NCI-H446 (cell line): ENCODE data around the gene NEAT1.

Experiments
- DNase-seq, 2 experiments: peaks; one replicate each; lab custom pipeline; 2025; lab: John Stamatoyannopoulos, UW

NEAT1 gene

DNA sequence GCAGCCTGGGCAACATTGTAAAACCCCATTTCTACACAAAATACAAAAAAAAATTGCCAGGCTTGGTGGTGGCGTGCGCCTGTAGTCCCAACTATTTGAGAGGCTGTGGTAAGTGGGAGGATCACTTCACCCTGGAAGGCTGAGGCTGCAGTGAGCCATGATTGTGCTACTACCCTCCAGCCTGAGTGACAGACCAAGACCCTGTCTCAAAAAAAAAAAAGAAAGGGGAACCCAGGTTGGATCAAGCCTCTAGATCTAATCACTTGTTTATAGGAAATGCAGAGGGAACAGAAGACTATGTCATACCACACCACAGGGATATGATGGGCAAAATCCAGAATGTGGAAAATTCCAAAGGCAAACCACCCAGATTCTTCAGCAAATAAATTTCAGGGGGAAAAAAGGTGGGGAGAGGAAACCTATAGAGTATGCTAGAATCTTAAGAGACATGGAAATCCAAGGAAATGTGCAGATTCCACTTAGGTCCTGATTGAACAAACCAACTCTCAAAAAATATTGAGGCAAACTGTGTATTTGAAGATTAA lies 59.8 kb downstream of the NEAT1 start:
- no peak for DNase-seq

DNA sequence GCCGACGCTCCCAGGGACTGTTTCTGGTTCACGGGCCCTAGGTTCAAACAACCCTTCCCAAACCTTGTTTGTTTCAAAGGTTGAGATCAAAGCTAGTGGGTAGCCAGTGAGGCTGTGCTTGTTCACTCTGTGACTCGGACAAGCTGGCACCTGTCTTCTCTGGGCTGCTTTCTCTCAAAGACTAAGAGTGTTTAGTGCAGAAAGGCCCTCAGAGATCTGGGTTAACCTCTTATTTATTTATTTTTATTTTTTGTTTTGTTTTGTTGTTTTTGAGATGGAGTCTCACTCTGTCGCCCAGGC lies 63.3 kb downstream of the NEAT1 start:
- peak in 1 of 2 experiments; percentile 19 for DNase-seq

DNA sequence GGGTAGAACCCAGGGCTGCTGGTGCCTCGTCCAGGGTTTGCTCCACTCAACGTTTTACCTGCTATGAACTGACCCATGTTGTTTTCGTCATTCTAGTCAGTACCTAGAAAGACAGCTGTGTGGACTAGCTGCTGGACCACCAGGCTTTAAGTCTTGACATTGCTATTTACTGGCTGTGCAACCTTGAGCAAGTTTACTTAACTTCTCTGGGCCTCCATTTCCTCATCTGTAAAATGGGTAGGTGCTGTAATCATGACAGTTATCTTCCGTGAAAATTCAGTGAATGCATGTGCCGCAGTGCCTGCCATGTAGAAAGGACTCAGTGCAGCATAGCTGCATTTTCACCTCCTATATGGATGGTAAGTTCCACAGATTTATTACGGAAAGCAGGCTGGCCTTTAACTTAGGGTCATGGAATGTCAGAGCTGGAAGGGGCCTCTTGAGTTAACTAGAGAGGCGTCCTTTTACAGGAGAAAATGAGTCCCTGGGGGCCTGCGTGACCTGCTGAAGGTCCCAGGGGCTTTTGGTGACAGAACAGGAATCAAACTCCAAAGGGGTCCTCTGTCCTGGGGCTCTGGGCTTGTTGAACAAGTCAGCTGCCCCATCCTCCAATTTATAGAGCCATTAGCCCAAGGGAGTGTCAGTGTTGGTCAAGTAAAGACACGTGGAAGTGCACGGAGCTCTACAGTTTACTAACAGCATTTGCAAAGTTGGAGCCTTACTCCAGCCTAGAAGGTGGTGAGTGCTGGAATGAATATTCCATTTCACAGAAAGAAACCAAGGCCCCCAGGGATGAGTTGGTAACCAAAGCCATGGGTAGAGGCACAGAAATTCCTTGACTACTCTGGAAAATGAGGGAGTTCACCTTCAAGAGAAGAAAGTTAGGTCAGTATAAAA lies 64.2 kb downstream of the NEAT1 start:
- DNase-seq, result no peak

DNA sequence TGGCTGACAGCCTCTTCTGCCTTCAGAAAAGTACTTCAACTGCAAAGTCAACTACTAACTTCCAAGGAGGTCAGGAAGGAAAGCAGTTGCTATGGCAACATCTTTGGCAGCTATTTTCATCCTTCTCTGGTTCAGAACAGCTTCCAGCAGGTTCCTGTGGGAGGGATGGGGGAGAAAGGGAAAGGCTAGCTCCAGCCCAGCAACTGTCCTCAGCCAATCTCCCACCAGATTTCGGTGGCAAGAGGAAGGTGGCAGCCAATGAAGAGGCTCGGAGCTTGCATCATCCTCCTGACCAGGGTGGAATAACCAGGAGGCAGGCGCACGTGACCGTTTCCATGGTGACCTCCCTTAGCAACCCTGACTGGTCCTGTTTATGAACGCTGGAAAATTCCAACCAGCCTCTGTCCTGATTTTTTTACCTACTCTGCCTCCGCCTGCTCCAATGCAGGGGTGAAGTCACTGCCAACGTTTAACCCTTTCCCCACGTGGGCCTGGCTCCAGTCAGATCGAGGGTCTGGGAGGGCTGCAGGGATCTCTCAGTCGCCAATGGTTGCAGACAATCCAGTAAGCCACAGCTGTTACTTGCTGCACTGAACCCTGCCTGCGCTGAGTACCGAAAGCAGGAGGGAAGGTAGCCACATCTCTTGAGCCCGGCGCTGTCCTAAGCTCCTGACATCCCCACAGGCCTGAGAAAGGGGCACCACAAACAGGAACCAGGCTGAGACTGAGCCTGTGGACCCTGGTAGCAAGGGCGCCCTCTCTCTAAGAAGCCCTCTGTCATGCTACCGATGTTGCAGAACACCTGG lies 65.1 kb downstream of the NEAT1 start:
- peak; percentile 99 to 100 for DNase-seq

DNA sequence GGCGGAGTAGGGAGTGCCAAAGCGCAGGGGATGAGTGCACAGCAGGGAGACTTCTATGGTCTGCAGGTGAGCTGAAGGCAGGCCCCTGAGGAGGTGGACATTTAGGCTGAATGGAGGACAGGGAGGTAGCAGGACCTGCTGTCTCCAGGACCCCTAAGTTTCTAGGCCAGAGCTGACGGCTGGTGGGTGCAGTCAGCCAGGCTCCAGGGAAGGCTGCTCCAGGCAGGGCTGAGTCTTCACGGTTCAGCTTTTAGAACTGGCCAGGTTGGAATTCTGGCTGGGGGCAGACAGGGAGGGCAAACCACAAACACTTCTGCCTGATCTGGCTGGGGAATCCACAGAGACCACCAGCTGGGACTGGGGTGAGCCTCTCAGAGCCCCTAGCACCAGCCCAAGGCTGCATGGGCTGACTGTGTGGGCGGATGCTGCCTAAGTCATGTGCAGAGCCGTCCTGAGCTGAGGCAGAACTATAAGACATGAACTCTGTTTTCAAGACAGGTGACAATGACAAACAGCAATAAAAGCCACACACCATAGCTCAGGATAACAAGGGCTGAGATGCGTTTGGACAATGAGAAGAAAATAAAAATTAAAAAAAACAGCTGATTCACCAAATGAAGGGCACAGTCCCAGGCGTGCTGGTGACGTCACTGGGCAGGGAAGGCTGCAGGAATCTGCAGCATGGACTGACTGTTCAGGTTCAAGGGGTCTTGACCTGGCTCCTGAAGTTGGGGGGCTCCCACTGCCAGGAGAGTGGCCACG lies 65.9 kb downstream of the NEAT1 start:
- no peak for DNase-seq

DNA sequence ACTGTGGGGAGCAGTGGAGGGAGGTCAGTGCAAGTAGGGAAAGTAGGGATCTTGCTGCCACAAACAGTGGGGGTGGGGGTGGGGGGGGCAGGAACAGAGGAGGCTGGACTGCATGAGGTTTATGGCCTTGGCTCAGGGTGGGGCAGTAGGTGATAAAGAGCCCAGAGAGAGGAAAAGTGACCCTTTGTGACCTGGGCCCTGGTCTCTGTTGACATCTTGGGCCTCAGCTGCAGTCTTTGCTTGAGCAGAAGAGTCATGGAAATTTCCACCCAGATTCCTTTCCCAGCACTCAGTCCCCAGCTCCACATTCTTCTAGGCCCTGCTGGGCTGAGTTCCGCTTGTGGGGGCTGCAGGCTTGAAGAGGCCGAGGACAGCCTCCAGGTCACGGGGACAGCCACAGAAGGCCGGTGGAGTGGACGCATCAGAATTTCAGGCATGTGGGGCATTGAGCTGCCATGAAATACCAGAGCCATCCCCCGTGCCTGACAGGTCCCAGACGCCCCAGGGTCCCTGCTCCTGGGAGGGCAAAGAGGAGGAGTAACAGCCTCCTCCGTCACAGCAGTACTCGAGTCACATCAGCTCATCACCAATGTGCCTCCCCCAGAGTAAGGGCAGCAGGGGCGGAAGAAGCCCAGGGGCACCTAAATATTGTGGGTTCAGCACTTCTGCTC lies 66.6 kb downstream of the NEAT1 start:
- DNase-seq, result no peak

DNA sequence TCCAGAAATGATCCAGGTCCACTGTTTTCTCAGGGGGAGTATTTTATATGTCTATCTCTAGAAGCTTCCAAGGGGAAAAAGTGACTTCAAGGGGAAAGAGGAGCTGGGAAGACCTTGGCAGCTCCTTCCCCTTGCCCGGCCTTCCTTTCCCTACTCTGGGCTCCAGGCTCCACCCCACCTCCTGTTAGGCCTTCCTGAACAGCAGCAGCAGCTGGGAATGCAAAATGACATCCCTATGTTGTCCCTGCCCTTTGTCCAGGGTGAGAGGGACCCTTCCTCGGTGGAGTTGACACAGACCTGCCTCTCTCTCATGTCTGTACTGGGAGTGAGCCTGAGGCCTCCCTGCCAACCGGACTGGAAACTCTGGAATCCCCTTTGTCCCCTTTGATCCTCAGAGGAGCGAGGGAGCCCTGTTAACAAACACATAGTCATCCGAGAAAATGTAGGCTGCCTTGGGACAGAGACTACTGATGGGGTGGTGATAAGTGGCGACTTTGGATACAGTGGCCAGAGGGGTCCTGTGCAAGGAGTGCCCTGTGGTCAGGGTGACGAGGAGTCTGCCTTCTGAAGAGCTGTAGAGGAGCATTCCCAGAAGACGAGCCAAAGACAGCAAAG lies 67.2 kb downstream of the NEAT1 start:
- peak in 1 of 2 experiments; percentile 32 for DNase-seq

DNA sequence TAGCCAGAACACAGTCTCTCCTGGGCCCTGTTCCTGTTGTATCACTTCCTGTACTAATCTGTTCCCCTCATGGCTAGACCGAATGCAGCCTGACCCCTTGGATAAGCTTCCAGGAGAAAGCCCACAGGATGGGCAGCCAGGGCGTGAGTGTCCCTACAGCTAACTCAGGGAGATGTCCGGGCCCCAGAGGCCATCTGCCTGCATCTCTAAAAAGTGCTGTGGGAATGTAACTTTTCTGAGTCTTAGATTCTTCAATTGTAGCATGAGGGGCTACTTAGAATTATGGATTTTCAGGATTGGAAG lies 68.5 kb downstream of the NEAT1 start:
- DNase-seq, result no peak

DNA sequence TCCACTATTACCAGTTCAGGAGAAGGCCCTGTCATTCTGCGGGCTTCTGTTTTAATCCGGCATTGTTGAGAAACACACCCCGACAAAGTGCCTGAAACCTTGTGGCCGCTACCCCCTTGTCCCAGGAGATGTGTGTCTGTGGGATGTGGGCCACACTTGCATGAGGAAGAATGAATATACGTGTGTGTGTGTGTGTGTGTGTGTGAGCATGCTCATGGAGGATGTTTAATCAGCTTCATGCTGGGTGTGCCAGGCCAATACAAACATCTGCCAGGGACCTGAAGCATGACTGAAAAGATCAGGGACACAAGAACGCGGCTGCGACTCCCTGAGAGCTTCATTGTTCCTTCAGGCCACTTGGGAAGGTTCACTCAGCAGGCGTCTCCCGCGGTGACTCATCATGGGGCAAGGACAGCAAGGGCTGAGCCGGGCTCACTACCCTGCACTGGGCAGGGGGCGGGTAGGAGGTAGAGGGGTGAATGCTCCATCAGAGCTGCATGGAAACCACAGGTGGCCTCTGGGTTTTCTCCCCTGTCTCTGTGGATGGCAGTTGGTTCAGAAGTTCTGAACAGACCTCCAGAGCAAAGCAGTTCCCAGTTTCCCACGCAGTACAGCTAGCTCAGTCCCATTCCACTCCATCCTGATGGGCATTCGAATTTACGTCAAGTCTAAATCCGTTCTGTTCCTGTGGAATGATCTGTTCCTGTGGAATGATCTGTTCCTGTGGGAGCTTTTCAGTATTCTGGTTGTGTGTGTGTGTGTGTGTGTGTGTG lies 69.2 kb downstream of the NEAT1 start:
- peak in 1 of 2 experiments; percentile 82 for DNase-seq

DNA sequence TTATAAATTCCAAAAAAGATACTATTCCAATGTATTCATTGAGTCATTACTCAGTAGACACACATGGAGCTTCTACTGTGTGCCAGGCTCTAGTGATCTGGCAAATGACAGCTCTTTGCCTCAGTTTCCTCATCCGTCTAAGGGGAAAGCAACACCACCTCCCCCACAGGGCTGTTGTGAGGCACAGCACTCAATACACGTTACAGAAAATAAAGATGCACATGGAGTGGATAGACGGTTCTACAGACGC lies 69.7 kb downstream of the NEAT1 start:
- no peak for DNase-seq

DNA sequence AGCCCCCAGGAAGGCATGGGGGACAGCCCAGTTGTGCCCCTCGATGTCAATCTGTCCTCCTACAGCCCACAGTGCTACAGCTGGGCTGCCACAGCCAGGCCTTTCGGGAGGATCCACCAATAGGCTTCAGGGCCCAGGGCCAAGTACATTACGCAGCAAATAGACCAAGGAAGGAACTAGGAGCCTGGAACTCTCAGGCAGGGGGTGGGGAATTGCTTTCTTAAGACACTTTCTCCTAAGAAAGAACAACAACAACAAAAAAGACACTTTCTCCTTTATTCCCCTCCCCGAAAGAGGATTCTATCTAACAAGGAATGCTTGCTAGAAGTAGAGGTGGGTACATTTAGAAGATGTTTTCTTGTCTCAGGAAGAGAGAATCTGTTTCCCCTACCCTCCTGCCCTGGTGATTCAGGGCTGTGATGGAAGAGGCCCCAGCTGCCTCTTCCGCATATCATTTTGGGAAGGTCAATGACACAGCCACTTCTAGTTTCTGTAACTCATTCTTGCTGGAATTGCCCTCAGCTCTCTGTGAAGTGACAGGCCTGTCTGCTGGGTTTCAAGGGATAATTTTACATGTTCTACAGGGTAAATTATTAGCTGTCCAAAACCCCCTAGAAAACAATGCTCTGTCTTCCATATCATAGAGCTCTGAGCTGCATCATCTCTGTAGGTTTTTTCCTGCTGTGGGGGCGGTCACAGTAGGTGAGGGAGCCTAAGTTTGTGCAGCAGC lies 70.2 kb downstream of the NEAT1 start:
- DNase-seq, result peak in 1 of 2 experiments; percentile 83

DNA sequence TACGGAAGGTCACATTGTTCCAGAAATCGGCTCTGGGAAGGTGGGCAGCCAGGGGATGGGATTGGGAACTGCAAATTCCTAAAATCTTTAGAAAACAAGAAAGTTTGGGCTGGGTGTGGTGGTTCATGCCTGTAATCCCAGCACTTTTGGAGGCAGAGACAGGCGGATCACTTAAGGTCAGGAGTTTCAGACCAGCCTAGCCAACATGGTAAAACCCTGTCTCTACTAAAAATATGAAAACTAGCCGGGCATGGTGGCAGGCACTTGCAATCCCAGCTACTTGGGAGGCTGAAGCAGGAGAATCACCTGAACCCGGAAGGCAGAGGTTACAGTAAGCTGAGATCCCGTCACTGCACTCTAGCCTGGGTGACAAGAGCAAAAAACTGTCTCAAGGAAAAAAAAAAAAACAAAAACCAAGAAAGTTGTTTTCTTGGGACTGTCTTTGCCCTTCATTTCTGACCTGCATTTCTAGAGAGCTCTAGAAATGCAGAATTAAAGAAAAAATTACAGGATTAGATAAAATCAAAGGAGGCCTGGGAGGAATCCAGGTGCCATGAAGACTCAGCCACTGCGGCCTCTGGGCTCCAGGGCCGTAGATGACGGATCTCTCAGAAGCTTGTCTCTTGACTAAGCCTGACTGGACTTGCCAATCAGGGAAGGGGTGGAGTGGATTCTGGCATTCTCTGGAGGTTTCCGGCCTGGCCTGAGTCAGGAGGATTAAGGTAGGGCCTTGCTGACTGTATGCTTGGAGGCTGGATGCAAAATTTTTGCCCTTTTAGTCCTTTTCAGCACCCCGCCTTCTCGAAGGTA lies 71.0 kb downstream of the NEAT1 start:
- peak in 1 of 2 experiments; percentile 46 for DNase-seq
